Peyer's patch (tissue), 4 donors: Measurements from ENCODE around the gene ADAMTS2. TPM values are rescaled to one million over a fixed set of nuclear protein-coding genes. Genes with fewer than 3 reads are reported as not detected.

Experiments
- DNase-seq, 3 donors: peaks; one replicate each; pipeline ENCODE4 v3.0.0-alpha.2; 2017 to 2019
- H3K27ac ChIP-seq, 4 donors: fragments of 200-600 bp; sonication (generic); one replicate each; pipeline ENCODE4 v1.5.1; 2016 to 2019
- H3K27me3 ChIP-seq, 2 donors: fragments of 200-600 bp; sonication (generic); one replicate each; pipeline ENCODE4 v1.5.1; 2019
- H3K36me3 ChIP-seq, 3 donors: fragments of 200-600 bp; sonication (generic); one replicate each; pipeline ENCODE4 v1.5.1; 2016 to 2019
- H3K4me1 ChIP-seq, 4 donors: fragments of 200-600 bp; sonication (generic); one replicate each; pipeline ENCODE4 v1.5.1; 2016 to 2019
- H3K4me3 ChIP-seq, 4 donors: fragments of 200-600 bp; sonication (generic); 1 replicate in 3 of 4; 2 replicates in 1 of 4; pipeline ENCODE4 v1.5.1; 2016 to 2019; ENCODE audit warnings: mild to moderate bottlenecking in 1 of 4
- H3K9me3 ChIP-seq, 4 donors: fragments of 200-600 bp; sonication (generic); one replicate each; pipeline ENCODE4 v1.5.1; 2016 to 2019; ENCODE audit warnings: mild to moderate bottlenecking in 1 of 4
- POLR2A ChIP-seq, 2 donors: fragments of 450-650 bp; IDR thresholded peaks; one replicate each; pipeline ENCODE4 v1.5.1; 2017; ENCODE audit warnings: antibody characterized with exemption in 2 of 2, mild to moderate bottlenecking in 2 of 2, moderate library complexity in 2 of 2
- total RNA-seq, 4 donors: library from RNA; depleted of rRNA; stranded (reverse); fragments of >200 nt; gene quantifications; one replicate each; pipeline ENCODE4 v1.1.0, GENCODE V29; 2016
- TF ChIP-seq, protein P1 (sequence below), 6 experiments: fragments of 450-650 bp in 4 of 6; fragments of 200-600 bp in 2 of 6; sonication (generic) in 1 of 6; IDR thresholded peaks; one replicate each; pipeline ENCODE4 v1.5.1; 2017 to 2019; ENCODE audit warnings: antibody characterized with exemption in 6 of 6, mild to moderate bottlenecking in 3 of 6, moderate library complexity in 1 of 6

ADAMTS2 gene
- total RNA-seq, 4 donors from 2014 or later, result 5.3 to 90.0 (median 9.5) TPM

- Histone ChIP-seq H3K27me3 (no peaks in the 10 kb centered on the region), H3K36me3 (no peaks in the 10 kb centered on the region), H3K9me3 (peaks cover 0 to 25% (median 6%) of the 10 kb centered on the region in 4 donors), H3K4me1 (no peaks in the 10 kb centered on the region), H3K27ac (no peak overlapping the region), H3K4me3 (no peak overlapping the region)
- TF ChIP-seq, protein P1, sequence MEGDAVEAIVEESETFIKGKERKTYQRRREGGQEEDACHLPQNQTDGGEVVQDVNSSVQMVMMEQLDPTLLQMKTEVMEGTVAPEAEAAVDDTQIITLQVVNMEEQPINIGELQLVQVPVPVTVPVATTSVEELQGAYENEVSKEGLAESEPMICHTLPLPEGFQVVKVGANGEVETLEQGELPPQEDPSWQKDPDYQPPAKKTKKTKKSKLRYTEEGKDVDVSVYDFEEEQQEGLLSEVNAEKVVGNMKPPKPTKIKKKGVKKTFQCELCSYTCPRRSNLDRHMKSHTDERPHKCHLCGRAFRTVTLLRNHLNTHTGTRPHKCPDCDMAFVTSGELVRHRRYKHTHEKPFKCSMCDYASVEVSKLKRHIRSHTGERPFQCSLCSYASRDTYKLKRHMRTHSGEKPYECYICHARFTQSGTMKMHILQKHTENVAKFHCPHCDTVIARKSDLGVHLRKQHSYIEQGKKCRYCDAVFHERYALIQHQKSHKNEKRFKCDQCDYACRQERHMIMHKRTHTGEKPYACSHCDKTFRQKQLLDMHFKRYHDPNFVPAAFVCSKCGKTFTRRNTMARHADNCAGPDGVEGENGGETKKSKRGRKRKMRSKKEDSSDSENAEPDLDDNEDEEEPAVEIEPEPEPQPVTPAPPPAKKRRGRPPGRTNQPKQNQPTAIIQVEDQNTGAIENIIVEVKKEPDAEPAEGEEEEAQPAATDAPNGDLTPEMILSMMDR (IDR thresholded peaks at IDR 0.05), result no peak
- no peak for TF ChIP-seq POLR2A (IDR thresholded peaks at IDR 0.05)
- DNase-seq, result no peak
These were observed 226.9 kb downstream of the ADAMTS2 start for GRCh38 chr5:179118338-179118737.

DNA sequence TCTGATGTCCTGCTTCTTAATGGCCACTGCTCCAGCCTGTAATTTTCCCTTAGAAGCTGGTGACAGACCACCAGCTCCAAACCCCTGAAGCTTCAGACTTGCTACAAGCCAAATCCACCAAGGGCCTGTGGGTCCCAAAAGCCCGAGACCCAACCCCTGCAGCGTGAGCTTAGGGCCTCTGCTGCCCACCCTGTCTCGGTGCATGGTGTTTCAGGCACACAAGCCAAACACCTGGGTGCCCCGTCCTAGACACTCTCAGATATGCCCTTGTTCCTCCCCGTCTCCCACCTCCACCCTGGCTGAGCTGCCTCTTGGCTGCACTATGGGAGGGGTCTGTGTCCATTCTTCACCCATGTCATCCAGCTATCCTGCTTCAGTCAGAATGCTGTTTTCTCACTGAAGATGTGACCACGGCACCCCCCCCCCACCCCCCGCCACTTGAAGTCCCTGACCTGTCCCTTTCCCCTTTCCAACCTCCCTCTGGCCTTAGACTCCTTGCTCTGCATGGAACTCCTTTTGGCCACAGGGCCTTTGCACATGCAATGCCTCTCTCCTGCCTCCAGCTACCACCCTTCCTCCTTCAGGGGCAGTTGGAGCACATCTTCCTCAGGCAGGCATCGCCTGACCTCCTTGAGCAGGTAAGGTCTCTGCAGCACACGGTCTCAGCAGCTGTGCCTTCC lies 229.3 kb downstream of the ADAMTS2 start:
- H3K36me3 ChIP-seq, result no peaks in the 10 kb centered on the region
- no peaks in the 10 kb centered on the region for H3K4me1 ChIP-seq
- no peaks in the 10 kb centered on the region for H3K27me3 ChIP-seq
- no peak overlapping the region for H3K4me3 ChIP-seq
- no peak overlapping the region for H3K27ac ChIP-seq
- no peak for TF ChIP-seq POLR2A (IDR thresholded peaks at IDR 0.05)
- TF ChIP-seq, protein P1 (IDR thresholded peaks at IDR 0.05), result no peak
- H3K9me3 ChIP-seq, result peaks cover 0 to 21% (median 4%) of the 10 kb centered on the region in 4 donors
- DNase-seq, result peak in 1 of 3 donors; percentile 13

DNA sequence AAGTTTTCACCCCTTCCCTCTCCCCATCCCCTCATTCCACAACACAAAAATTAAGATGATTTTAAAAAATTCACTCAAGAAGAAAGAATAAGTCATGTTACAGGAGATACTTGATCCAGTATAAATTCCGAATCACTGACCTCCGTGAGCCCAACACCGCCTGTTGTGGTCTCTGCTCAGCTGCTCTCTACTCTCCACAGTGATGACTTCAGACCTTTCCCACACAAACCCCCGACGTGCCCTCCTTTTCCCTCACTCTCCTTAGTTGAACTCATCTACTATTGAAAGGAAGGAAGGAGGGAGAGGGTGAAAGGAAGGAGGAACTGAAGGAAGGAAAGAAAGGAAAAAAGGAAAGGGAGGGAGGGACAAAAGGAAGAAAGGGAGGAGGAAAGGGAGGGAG lies 230.0 kb downstream of the ADAMTS2 start:
- no peak overlapping the region for H3K27ac ChIP-seq
- TF ChIP-seq POLR2A (IDR thresholded peaks at IDR 0.05), result no peak
- TF ChIP-seq, protein P1 (IDR thresholded peaks at IDR 0.05), result no peak
- H3K9me3 ChIP-seq, result peaks cover 0 to 21% (median 4%) of the 10 kb centered on the region in 4 donors
- no peaks in the 10 kb centered on the region for H3K4me1 ChIP-seq
- no peak for DNase-seq
- H3K27me3 ChIP-seq, result no peaks in the 10 kb centered on the region
- H3K36me3 ChIP-seq, result no peaks in the 10 kb centered on the region
- no peak overlapping the region for H3K4me3 ChIP-seq

DNA sequence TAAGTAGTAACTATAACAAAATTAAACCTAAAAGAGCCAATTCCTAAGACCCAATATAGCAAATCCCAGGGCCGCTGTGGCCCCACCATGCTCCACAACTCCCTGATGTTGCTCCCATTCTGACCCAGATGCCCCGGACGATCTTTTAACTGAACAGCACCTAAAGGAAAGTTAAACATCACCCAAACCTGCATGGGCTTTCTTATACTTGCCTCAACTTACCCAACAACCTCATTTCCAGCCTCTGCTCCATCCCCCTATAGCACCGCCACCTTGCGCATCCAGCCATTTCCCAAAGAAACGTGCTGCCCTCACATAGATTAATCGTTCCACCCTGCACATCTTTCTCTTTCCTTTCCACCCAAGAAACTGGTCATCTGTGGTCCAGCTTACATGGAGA lies 230.5 kb downstream of the ADAMTS2 start:
- TF ChIP-seq, protein P1 (IDR thresholded peaks at IDR 0.05), result no peak
- TF ChIP-seq POLR2A (IDR thresholded peaks at IDR 0.05), result no peak
- no peaks in the 10 kb centered on the region for H3K36me3 ChIP-seq
- H3K4me3 ChIP-seq, result no peak overlapping the region
- no peaks in the 10 kb centered on the region for H3K27me3 ChIP-seq
- no peak overlapping the region for H3K27ac ChIP-seq
- H3K4me1 ChIP-seq, result no peaks in the 10 kb centered on the region
- DNase-seq, result no peak
- peaks cover 0 to 21% (median 4%) of the 10 kb centered on the region in 4 donors for H3K9me3 ChIP-seq

GRCh38 chr5:179113945-179114641 lies 231.2 kb downstream of the ADAMTS2 start:
- H3K27me3 ChIP-seq, result no peaks in the 10 kb centered on the region
- H3K27ac ChIP-seq, result no peak overlapping the region
- H3K4me1 ChIP-seq, result no peaks in the 10 kb centered on the region
- no peak for TF ChIP-seq POLR2A (IDR thresholded peaks at IDR 0.05)
- TF ChIP-seq, protein P1 (IDR thresholded peaks at IDR 0.05), result no peak
- peaks cover 0 to 21% (median 4%) of the 10 kb centered on the region in 4 donors for H3K9me3 ChIP-seq
- H3K36me3 ChIP-seq, result no peaks in the 10 kb centered on the region
- no peak overlapping the region for H3K4me3 ChIP-seq
- DNase-seq, result peak in 1 of 3 donors; percentile 37
